HG03460 (cell line): ENCODE data around the gene DNASE2B.

ENCODE experiments used
- ATAC-seq: cut with Tn5 transposase; IDR thresholded peaks from one replicate; pipeline ENCODE4 v1.9.1; 2021; ENCODE audit not compliant: unreplicated experiment

Gene DNASE2B

GRCh38 chr1:84450910-84451309, 52.6 kb downstream of the DNASE2B start:
- ATAC-seq = no peak

GRCh38 chr1:84452436-84452835, 54.2 kb downstream of the DNASE2B start:
- ATAC-seq = no peak

- no peak for ATAC-seq
These were observed 63.8 kb downstream of the DNASE2B start for GRCh38 chr1:84462118-84462517.
